Activated naive CD4-positive, alpha-beta T cell treated with anti-CD3 and anti-CD28 coated beads for 36 hours (primary cell): Measurements from ENCODE around the gene OR4K17. TPM values are rescaled to one million over a fixed set of nuclear protein-coding genes. Genes with fewer than 3 reads are reported as not detected.

Source experiments
- total RNA-seq, 2 experiments: library from RNA; stranded (reverse); gene quantifications; one replicate each; pipeline ENCODE4 v1.2.3, GENCODE V29; 2021

Gene OR4K17
- total RNA-seq, 2 experiments from 2014 or later, result not detected

Other genes starting within 250 kb of the OR4K17 start
- not detected for gene OR4K2, start 235.6 kb upstream of the OR4K17 start, total RNA-seq
- gene OR4K5, start 190.1 kb upstream of the OR4K17 start, total RNA-seq, result not detected
- not detected for gene OR4K1, start 179.8 kb upstream of the OR4K17 start, total RNA-seq
- gene OR4K15, start 135.1 kb upstream of the OR4K17 start, total RNA-seq, result not detected
- gene OR4Q2, start 108.6 kb upstream of the OR4K17 start, total RNA-seq, result not detected
- gene OR4K14, start 91.4 kb upstream of the OR4K17 start, total RNA-seq, result not detected
- gene OR4K13, start 74.7 kb upstream of the OR4K17 start, total RNA-seq, result not detected
- not detected for gene OR4L1, start 50.7 kb upstream of the OR4K17 start, total RNA-seq
- gene OR4N5, start 28.1 kb downstream of the OR4K17 start, total RNA-seq, result not detected
- gene OR11G2, start 80.2 kb downstream of the OR4K17 start, total RNA-seq, result not detected
- not detected for gene OR11H6, start 113.0 kb downstream of the OR4K17 start, total RNA-seq
- not detected for gene OR11H7, start 118.2 kb downstream of the OR4K17 start, total RNA-seq
- not detected for gene OR11H4, start 128.5 kb downstream of the OR4K17 start, total RNA-seq
- gene TTC5, start 195.2 kb downstream of the OR4K17 start, total RNA-seq, result 10 to 100 TPM; 15.2 to 18.5 TPM
- gene CCNB1IP1, start 222.5 kb downstream of the OR4K17 start, total RNA-seq, result 10 to 100 TPM; 93.4 to 98.6 TPM
- gene PARP2, start 232.9 kb downstream of the OR4K17 start, total RNA-seq, result 10 to 100 TPM; 62.5 to 63.5 TPM